NB4 (cell line): ENCODE measurements around the gene EIF1AD.

Source experiments
- TF ChIP-seq, protein P1 (sequence below): IDR thresholded peaks from 2 replicates; pipeline ENCODE4 v1.6.1; 2011; ENCODE audit warnings: low read depth, low read length
- TF ChIP-seq, protein P2 (sequence below): IDR thresholded peaks from one replicate; pipeline ENCODE4 v1.5.1; 2012; ENCODE audit warnings: low read depth, low read length

DNA sequence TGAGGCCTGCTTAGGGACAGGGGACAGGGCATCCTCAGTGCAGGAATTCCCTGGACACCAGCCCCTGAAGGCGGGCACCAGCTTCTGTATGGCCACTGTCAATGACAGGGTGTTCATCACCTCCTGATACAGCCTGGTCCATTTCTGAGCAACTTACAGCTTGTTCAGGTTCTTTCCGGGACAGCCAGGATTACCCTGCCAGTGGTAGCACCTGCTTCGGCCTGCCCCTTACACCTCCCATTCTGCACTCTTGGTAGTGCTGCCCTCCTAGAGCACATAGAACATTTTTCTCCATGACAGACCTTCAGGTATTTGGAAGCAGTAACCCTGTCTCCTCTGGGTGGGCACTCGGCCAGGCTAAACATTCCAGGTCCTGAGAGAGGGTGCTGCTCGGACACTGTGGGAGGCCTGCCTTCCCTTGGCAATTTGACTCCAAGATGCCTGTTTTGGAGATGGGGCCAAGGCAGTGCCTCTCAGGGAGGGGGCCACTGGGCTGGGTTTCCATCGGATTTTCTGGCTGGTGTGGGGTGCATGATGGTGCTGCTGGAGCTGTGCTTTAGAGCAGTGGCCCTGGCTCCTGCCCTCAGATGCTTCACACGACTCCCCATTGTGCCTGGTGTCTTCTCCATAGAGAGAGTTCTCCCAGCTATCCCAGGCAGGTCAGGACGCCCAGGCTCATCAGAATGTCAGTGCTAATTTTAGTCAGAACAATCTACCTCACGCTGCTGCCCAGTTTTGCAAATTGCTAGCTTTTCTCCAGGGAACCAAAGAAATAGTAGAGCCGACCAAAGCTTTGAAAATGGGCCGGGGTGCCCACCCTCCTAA is 45.8 kb upstream of the EIF1AD start:
- TF ChIP-seq, protein P1, sequence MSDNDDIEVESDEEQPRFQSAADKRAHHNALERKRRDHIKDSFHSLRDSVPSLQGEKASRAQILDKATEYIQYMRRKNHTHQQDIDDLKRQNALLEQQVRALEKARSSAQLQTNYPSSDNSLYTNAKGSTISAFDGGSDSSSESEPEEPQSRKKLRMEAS, result no peak
- TF ChIP-seq, protein P2, sequence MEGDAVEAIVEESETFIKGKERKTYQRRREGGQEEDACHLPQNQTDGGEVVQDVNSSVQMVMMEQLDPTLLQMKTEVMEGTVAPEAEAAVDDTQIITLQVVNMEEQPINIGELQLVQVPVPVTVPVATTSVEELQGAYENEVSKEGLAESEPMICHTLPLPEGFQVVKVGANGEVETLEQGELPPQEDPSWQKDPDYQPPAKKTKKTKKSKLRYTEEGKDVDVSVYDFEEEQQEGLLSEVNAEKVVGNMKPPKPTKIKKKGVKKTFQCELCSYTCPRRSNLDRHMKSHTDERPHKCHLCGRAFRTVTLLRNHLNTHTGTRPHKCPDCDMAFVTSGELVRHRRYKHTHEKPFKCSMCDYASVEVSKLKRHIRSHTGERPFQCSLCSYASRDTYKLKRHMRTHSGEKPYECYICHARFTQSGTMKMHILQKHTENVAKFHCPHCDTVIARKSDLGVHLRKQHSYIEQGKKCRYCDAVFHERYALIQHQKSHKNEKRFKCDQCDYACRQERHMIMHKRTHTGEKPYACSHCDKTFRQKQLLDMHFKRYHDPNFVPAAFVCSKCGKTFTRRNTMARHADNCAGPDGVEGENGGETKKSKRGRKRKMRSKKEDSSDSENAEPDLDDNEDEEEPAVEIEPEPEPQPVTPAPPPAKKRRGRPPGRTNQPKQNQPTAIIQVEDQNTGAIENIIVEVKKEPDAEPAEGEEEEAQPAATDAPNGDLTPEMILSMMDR, result no peak
